Measurements from ENCODE around the gene DOCK1.
"Not testable (repeated sequence)": the region's sequence is repeated elsewhere in the genome, so short reads cannot be mapped to it uniquely, and the experiment has no call there.

DOCK1 gene

DNA sequence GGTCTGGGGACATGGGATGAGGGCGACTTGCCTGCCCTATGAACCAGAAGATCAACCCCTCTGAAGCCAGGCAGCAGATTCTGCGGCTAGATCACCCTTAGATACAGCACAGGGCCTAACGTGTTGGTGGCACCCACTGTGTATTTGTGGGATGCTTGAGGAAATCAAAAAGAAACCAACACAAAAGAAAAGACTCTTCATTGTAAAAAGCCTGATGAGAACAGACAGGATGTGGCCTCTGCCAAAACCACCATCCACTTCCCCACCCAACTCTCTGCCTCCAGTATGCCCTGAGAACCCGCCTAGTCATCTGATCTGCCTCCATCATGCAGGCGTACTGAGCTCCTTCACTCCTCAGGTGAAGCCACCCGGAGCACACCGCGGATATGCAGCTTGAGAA lies 388.4 kb downstream of the DOCK1 start:
- Histone ChIP-seq H3K4me3 (ENCODE audit: severe bottlenecking) (no peak overlapping the region), H3K27ac (ENCODE audit: poor library complexity, severe bottlenecking) (no peak overlapping the region), H3K27me3 (ENCODE audit: insufficient read depth, poor library complexity, severe bottlenecking) (no peaks in the 10 kb centered on the region), H3K4me1 (ENCODE audit: insufficient read depth, poor library complexity, severe bottlenecking) (no peaks in the 10 kb centered on the region), H3K9me3 (ENCODE audit: severe bottlenecking) (no peaks in the 10 kb centered on the region), H3K36me3 (ENCODE audit: low read depth) (no peaks in the 10 kb centered on the region)
- no peak for DNase-seq (ENCODE audit: low spot score)
- TF ChIP-seq, protein P1, sequence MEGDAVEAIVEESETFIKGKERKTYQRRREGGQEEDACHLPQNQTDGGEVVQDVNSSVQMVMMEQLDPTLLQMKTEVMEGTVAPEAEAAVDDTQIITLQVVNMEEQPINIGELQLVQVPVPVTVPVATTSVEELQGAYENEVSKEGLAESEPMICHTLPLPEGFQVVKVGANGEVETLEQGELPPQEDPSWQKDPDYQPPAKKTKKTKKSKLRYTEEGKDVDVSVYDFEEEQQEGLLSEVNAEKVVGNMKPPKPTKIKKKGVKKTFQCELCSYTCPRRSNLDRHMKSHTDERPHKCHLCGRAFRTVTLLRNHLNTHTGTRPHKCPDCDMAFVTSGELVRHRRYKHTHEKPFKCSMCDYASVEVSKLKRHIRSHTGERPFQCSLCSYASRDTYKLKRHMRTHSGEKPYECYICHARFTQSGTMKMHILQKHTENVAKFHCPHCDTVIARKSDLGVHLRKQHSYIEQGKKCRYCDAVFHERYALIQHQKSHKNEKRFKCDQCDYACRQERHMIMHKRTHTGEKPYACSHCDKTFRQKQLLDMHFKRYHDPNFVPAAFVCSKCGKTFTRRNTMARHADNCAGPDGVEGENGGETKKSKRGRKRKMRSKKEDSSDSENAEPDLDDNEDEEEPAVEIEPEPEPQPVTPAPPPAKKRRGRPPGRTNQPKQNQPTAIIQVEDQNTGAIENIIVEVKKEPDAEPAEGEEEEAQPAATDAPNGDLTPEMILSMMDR (IDR thresholded peaks at IDR 0.05; ENCODE audit: poor library complexity, severe bottlenecking): no peak
- no peak for ATAC-seq (ENCODE audit: low read depth)

DNA sequence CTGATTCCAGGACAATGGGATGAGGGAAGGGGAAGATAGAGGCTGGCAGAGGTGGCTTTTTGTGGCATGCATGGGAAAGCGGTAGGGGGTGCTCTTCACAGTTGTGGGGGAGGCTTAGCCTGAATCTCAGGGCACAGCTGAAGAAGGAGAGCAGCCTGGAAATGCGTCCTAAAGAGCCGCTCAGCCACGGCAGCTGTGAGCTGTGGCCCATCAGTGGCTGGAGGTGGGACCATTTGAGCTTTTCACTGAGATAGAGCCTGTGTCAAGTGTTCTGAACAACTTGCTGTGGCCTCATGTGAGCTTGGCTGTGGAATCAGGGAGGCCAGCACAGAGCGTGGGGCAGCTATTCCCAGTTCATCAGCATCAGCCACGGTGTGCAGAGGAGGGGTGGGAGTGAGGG lies 391.5 kb downstream of the DOCK1 start:
- H3K27ac ChIP-seq (ENCODE audit: poor library complexity, severe bottlenecking): no peak overlapping the region
- no peaks in the 10 kb centered on the region for H3K36me3 ChIP-seq (ENCODE audit: low read depth)
- H3K4me3 ChIP-seq (ENCODE audit: severe bottlenecking): no peak overlapping the region
- no peaks in the 10 kb centered on the region for H3K9me3 ChIP-seq (ENCODE audit: severe bottlenecking)
- H3K4me1 ChIP-seq (ENCODE audit: insufficient read depth, poor library complexity, severe bottlenecking): no peaks in the 10 kb centered on the region
- TF ChIP-seq, protein P1 (IDR thresholded peaks at IDR 0.05; ENCODE audit: poor library complexity, severe bottlenecking): no peak
- ATAC-seq (ENCODE audit: low read depth) (no peak), DNase-seq (ENCODE audit: low spot score) (no peak)
- H3K27me3 ChIP-seq (ENCODE audit: insufficient read depth, poor library complexity, severe bottlenecking): no peaks in the 10 kb centered on the region

DNA sequence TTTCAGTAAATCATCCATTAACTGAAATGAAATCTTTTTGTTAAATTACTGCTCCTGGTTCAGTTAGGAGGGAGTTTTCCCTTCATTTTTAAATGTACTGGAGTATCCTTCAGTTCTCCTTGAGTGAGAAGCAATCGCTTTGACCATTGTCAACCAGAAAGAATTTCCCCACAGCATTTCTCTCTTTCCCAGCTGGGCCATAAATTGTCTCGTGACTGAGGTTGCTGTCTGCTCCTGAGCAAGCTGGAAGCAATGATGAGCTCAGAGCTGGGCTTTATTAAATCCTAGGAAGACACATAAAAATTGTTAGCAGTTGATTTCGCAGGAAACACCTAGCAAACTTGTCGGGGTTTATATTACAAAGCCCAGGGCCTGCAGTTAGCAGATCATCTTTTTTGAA lies 393.2 kb downstream of the DOCK1 start:
- ATAC-seq (ENCODE audit: low read depth) (no peak), DNase-seq (ENCODE audit: low spot score) (no peak)
- Histone ChIP-seq H3K36me3 (ENCODE audit: low read depth) (no peaks in the 10 kb centered on the region), H3K27me3 (ENCODE audit: insufficient read depth, poor library complexity, severe bottlenecking) (no peaks in the 10 kb centered on the region), H3K27ac (ENCODE audit: poor library complexity, severe bottlenecking) (no peak overlapping the region), H3K4me1 (ENCODE audit: insufficient read depth, poor library complexity, severe bottlenecking) (no peaks in the 10 kb centered on the region), H3K9me3 (ENCODE audit: severe bottlenecking) (no peaks in the 10 kb centered on the region), H3K4me3 (ENCODE audit: severe bottlenecking) (no peak overlapping the region)
- TF ChIP-seq, protein P1 (IDR thresholded peaks at IDR 0.05; ENCODE audit: poor library complexity, severe bottlenecking): no peak

DNA sequence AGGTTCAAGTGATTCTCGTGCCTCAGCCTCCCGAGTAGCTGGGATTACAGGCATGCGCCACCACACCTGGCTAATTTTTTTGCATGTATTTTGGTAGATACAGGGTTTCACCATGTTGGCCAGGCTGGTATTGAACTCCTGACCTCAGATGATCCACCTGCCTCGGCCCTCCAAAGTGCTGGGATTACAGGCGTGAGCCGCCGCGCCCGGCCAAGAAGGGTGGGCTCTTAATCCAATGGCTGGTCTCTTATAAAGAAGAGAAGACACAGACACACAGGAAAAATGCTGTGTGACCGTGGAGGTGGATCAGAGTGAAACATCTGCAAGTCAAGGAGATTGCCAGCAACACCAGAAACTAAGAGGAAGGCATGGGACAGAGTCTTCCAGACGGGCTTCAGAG lies 394.0 kb downstream of the DOCK1 start:
- not testable (repeated sequence) for H3K4me1 ChIP-seq (ENCODE audit: insufficient read depth, poor library complexity, severe bottlenecking); DNase-seq (ENCODE audit: low spot score); ATAC-seq (ENCODE audit: low read depth)

DNA sequence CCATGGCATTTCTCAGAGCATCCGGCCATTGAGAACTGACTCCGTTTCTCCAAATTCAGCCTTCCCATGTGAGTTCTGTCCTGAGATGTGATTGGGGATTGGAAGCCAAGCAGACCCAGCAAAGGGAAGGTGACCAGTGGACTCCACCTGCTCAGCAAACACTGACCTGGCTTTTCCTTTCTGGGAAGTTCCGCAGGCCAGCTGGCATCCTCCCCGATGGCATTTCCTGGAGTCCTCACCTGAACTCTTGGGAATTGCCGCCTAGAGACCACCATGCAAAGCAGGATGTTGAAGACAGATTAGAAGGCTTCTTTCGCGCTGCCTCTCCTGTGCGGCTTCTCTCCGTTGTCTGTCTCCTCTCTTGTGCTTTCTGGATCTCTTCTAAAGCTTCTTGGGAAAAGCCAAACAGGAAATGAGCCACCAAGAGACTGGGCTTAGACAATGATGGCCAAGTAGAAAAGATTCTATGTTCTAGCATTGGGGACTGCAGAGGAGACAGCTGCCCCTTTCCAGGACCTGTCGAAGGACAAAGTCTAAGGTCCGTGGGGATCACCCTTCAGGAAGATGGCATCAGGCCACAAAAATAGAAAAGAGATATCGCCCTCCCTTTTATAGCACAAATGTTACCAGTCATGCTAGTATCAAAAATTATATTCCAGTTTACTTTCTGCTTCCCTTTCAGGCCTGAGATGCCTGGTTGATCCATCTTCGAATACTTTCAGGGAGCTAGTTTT lies 394.9 kb downstream of the DOCK1 start:
- no peak for DNase-seq (ENCODE audit: low spot score)

More for the DNA sequence above, 394.0 kb downstream of the DOCK1 start:
- not testable (repeated sequence) for H3K27ac ChIP-seq (ENCODE audit: poor library complexity, severe bottlenecking); H3K27me3 ChIP-seq (ENCODE audit: insufficient read depth, poor library complexity, severe bottlenecking); H3K9me3 ChIP-seq (ENCODE audit: severe bottlenecking); H3K36me3 ChIP-seq (ENCODE audit: low read depth); H3K4me3 ChIP-seq (ENCODE audit: severe bottlenecking)

More for the DNA sequence above, 394.9 kb downstream of the DOCK1 start:
- no peaks in the 10 kb centered on the region for H3K4me1 ChIP-seq (ENCODE audit: insufficient read depth, poor library complexity, severe bottlenecking)
- H3K27me3 ChIP-seq (ENCODE audit: insufficient read depth, poor library complexity, severe bottlenecking): no peaks in the 10 kb centered on the region
- no peaks in the 10 kb centered on the region for H3K9me3 ChIP-seq (ENCODE audit: severe bottlenecking)
- no peaks in the 10 kb centered on the region for H3K36me3 ChIP-seq (ENCODE audit: low read depth)
- H3K27ac ChIP-seq (ENCODE audit: poor library complexity, severe bottlenecking): no peak overlapping the region
- TF ChIP-seq, protein P1 (IDR thresholded peaks at IDR 0.05; ENCODE audit: poor library complexity, severe bottlenecking): no peak
- no peak for ATAC-seq (ENCODE audit: low read depth)
- no peak overlapping the region for H3K4me3 ChIP-seq (ENCODE audit: severe bottlenecking)

Measured in RWPE2 (cell line).